Karpas-422 (cell line): Measurements from ENCODE around the gene IL15RA. TPM values are rescaled to one million over a fixed set of nuclear protein-coding genes. Genes with fewer than 3 reads are reported as not detected.
"Not testable (repeated sequence)": the region's sequence is repeated elsewhere in the genome, so short reads cannot be mapped to it uniquely, and the experiment has no call there.

ENCODE experiments used
- DNase-seq: peaks from one replicate; pipeline ENCODE4 v3.0.0-alpha.2; 2015
- H2AFZ ChIP-seq: fragments of 200-600 bp; sonication (generic); 2 replicates; pipeline ENCODE4 v1.6.1; 2014; ENCODE audit warnings: antibody characterized with exemption, low read length, mixed read lengths
- H3K27ac ChIP-seq: fragments of 200-600 bp; sonication (generic); 2 replicates; pipeline ENCODE4 v1.5.1; 2014; ENCODE audit warnings: mild to moderate bottlenecking, low read length, moderate library complexity
- H3K27me3 ChIP-seq: fragments of 200-600 bp; sonication (generic); 2 replicates; pipeline ENCODE4 v1.6.1; 2014; ENCODE audit warnings: low read length, mixed read lengths
- H3K36me3 ChIP-seq: fragments of 200-600 bp; sonication (generic); 2 replicates; pipeline ENCODE4 v1.6.1; 2014; ENCODE audit warnings: low read length, mixed read lengths; ENCODE audit not compliant: insufficient read depth
- H3K4me1 ChIP-seq: fragments of 200-600 bp; sonication (generic); 2 replicates; pipeline ENCODE4 v1.6.1; 2014; ENCODE audit warnings: mild to moderate bottlenecking, low read length, mixed read lengths
- H3K4me2 ChIP-seq: fragments of 200-600 bp; sonication (generic); 2 replicates; pipeline ENCODE4 v1.6.1; 2014; ENCODE audit warnings: low read length, low read depth, mild to moderate bottlenecking; ENCODE audit not compliant: poor library complexity, severe bottlenecking
- H3K4me3 ChIP-seq: fragments of 200-600 bp; sonication (generic); 2 replicates; pipeline ENCODE4 v1.5.1; 2014; ENCODE audit warnings: mild to moderate bottlenecking, antibody characterized with exemption, low read length, mixed read lengths
- H3K79me2 ChIP-seq: fragments of 200-600 bp; sonication (generic); 2 replicates; pipeline ENCODE4 v1.6.1; 2014; ENCODE audit warnings: mild to moderate bottlenecking, low read length, mixed read lengths
- H3K9ac ChIP-seq: fragments of 200-600 bp; sonication (generic); 2 replicates; pipeline ENCODE4 v1.6.0; 2014; ENCODE audit warnings: low read length
- H3K9me2 ChIP-seq: fragments of 200-600 bp; sonication (generic), shearing (Covaris generic); replicated peaks from 2 replicates; pipeline ENCODE4 v1.6.0; 2014; ENCODE audit warnings: mild to moderate bottlenecking, low read length, moderate library complexity; ENCODE audit not compliant: insufficient read depth
- H3K9me3 ChIP-seq: fragments of 300-700, 200-600 bp; sonication (generic); 2 replicates; pipeline ENCODE4 v1.6.1; 2014; ENCODE audit warnings: low read length, mixed read lengths
- H4K20me1 ChIP-seq: fragments of 200-600 bp; sonication (generic); 2 replicates; pipeline ENCODE4 v1.6.1; 2014; ENCODE audit warnings: mild to moderate bottlenecking, antibody characterized with exemption, low read length, low read depth; ENCODE audit not compliant: insufficient read depth
- total RNA-seq: library from RNA; depleted of rRNA; stranded (reverse); fragments of >200 nt; shearing (Covaris generic); gene quantifications from 2 replicates; pipeline ENCODE4 v1.2.3, GENCODE V29; 2014; ENCODE audit warnings: low replicate concordance

IL15RA gene
- total RNA-seq, 1 experiment from 2014 or later: not detected

DNA sequence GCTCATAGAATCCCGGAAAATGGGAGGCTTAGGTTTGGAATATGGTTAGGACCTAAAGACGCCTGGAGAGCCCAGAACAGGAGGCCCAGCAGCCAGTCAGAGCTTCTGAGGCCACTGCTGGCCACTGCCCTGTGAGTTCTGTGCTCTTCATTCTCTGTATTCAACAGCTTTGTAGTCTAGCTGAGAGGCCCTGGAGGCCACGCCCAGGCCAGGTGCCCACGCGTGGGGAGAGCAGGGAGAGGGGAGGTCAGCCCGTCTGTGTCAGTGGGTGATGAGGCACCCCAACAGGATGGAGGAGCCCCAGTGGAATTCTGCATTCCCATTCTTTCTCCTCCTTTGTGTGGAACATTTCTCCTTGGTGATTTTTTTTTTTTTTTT is 29.1 kb downstream of the IL15RA start:
- no peak overlapping the region for H3K9ac ChIP-seq
- H3K9me2 ChIP-seq: no peaks in the 10 kb centered on the region
- no peak for DNase-seq
- no peak overlapping the region for H2AFZ ChIP-seq
- no peaks in the 10 kb centered on the region for H3K4me1 ChIP-seq
- no peaks in the 10 kb centered on the region for H3K9me3 ChIP-seq
- H3K36me3 ChIP-seq: no peaks in the 10 kb centered on the region
- no peaks in the 10 kb centered on the region for H3K27me3 ChIP-seq
- no peaks in the 10 kb centered on the region for H4K20me1 ChIP-seq
- no peak overlapping the region for H3K4me2 ChIP-seq
- H3K4me3 ChIP-seq: no peak overlapping the region
- no peak overlapping the region for H3K27ac ChIP-seq
- H3K79me2 ChIP-seq: no peaks in the 10 kb centered on the region

DNA sequence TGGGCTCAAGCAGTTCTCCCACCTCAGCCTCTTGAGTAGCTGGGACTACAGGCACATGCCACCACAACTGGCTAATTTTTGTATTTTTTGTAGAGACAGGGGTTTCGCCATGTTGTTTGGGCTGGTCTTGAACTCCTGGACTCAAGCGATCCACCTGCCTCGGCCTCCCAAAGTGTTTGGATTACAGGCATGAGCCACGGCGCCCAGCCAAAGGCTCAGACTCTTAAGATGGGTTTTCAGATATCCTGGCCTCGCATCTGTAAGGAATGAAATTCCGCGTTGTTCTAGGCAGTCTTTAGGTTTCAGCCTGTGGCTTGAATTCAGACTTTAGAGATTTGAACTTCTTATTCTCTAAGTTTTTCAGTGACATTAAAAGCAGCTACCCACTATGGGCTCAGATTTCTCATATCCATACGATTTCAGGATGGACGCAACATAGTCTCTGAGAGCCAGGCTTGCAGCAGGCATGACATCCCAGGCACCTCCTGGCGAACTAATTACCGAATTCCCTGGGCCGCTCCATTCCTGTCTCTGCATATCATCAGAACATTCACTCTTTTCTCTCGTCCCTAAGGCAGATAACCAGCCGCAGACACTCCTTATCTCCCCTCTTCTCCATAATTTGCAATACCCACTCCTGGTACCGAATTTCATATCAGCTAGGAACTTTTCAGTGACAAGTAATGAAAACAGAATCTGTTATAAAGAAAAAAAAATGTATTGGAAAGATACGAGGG is 29.7 kb downstream of the IL15RA start:
- H3K9ac ChIP-seq: no peak overlapping the region
- no peaks in the 10 kb centered on the region for H4K20me1 ChIP-seq
- no peaks in the 10 kb centered on the region for H3K4me1 ChIP-seq
- H3K79me2 ChIP-seq: no peaks in the 10 kb centered on the region
- no peaks in the 10 kb centered on the region for H3K9me2 ChIP-seq
- no peak overlapping the region for H3K4me3 ChIP-seq
- no peak overlapping the region for H3K4me2 ChIP-seq
- H3K9me3 ChIP-seq: no peaks in the 10 kb centered on the region
- H2AFZ ChIP-seq: no peak overlapping the region
- no peak for DNase-seq
- H3K27me3 ChIP-seq: no peaks in the 10 kb centered on the region
- no peaks in the 10 kb centered on the region for H3K36me3 ChIP-seq
- H3K27ac ChIP-seq: no peak overlapping the region

DNA sequence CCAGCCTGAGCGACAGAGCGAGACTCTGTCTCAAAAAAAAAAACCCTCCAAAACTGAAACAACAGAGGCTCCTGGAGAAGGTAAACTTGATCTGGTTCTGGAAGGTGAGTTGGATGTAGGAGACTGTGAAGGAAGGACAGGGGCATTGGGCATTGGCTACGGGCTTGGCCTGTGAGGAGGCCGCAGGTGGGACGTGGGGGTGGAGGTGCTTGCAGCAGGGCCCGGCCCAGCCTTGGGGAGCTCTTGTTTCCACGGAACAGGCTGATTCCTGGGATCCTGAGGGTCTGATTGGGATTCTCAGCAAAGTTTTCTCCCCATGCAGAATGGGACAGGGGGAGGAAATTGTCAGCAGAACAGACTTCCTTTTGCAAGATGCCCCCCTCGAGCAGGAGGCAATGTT is 30.6 kb downstream of the IL15RA start:
- Histone ChIP-seq H3K36me3 (no peaks in the 10 kb centered on the region), H3K9ac (no peak overlapping the region), H3K27me3 (no peaks in the 10 kb centered on the region), H3K4me1 (no peaks in the 10 kb centered on the region), H2AFZ (no peak overlapping the region), H3K4me2 (no peak overlapping the region), H3K9me3 (no peaks in the 10 kb centered on the region), H3K9me2 (no peaks in the 10 kb centered on the region), H3K79me2 (no peaks in the 10 kb centered on the region), H3K4me3 (no peak overlapping the region), H4K20me1 (no peaks in the 10 kb centered on the region), H3K27ac (no peak overlapping the region)
- DNase-seq: no peak

DNA sequence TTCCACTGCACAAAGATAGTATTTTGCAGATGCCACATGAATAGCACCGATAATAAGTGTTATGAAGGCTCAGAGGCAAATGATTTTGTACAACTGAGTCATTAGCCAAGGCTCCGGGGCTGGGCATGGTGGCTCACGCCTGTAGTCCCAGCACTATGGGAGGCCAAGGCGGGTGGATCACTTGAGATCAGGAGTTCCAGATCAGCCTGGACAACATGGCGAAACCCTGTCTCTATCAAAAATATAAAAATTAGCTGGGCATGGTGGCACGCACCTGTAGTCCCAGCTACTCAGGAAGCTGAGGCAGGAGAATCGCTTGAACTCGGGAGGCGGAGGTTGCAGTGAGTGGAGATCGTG is 30.9 kb downstream of the IL15RA start:
- H3K27ac ChIP-seq, DNase-seq, H3K4me1 ChIP-seq, H3K4me2 ChIP-seq, H3K36me3 ChIP-seq, H3K9me2 ChIP-seq, H4K20me1 ChIP-seq, H3K9ac ChIP-seq, H3K27me3 ChIP-seq, H3K79me2 ChIP-seq, H2AFZ ChIP-seq, H3K9me3 ChIP-seq, H3K4me3 ChIP-seq: not testable (repeated sequence)

DNA sequence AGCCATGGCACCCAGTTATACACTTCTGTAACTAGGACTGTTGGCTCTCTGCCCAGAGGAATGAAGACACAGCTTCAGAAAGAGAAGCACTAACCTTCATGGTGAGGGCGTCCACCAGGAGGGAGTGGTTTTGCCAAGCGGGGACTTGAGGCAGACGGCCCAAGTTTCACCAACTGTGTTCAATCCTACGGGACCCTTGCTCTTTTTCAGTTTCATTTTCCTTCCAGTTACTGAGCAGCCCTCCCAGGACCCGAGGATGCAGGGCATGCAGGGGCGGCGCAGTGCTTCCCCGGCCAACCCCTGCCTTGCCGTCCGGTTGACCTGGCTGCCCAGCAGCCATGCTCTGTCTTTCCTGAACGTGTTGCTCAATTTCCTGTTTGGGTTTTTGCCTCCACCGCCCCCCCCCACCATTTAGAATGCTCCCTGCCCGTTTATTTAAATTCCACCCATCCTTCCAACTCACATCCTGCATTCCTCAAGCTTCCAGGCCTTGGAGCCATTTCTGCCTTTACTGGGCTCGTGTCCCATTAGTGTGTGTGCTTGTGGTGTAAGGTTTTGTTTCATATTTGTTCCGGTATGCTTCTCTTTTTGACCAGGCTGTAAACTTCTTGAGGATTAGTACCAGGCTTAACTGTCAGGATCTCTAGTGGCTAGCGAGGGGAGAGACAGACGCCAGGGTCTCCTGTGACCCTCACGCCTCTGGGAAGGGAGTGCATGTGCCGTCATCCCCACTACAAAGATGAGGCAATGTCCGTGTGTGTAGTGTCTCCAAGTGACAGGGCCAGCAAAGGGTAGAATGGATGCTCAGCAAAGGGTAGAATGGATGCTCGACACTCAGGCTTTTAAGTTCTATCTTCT is 31.6 kb downstream of the IL15RA start:
- no peaks in the 10 kb centered on the region for H3K79me2 ChIP-seq
- DNase-seq: no peak
- no peak overlapping the region for H3K9ac ChIP-seq
- no peak overlapping the region for H3K4me3 ChIP-seq
- H3K27me3 ChIP-seq: no peaks in the 10 kb centered on the region
- no peak overlapping the region for H2AFZ ChIP-seq
- no peaks in the 10 kb centered on the region for H4K20me1 ChIP-seq
- no peaks in the 10 kb centered on the region for H3K9me3 ChIP-seq
- no peak overlapping the region for H3K4me2 ChIP-seq
- no peaks in the 10 kb centered on the region for H3K36me3 ChIP-seq
- no peaks in the 10 kb centered on the region for H3K4me1 ChIP-seq
- no peaks in the 10 kb centered on the region for H3K9me2 ChIP-seq
- no peak overlapping the region for H3K27ac ChIP-seq

DNA sequence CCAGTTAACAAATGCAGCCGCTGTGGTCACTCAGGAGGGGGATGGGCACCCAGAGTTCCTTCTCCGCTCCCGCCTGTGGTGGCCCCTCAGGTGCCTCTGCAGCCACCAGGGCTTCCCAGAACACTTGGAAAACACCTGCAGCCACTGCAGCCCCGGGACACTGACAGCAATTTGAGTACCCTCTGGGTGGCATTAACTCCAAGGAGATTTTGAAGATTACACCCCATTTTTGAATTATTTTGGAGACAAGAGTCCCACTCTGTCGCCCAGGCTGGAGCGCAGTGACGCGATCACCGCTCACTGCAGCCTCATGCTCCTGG is 32.2 kb downstream of the IL15RA start:
- Histone ChIP-seq H3K4me1 (no peaks in the 10 kb centered on the region), H3K9me3 (no peaks in the 10 kb centered on the region), H3K9me2 (no peaks in the 10 kb centered on the region), H3K4me2 (no peak overlapping the region), H3K27ac (no peak overlapping the region), H3K27me3 (no peaks in the 10 kb centered on the region), H2AFZ (no peak overlapping the region), H3K36me3 (no peaks in the 10 kb centered on the region), H3K4me3 (no peak overlapping the region), H4K20me1 (no peaks in the 10 kb centered on the region), H3K9ac (no peak overlapping the region), H3K79me2 (no peaks in the 10 kb centered on the region)
- DNase-seq: no peak

DNA sequence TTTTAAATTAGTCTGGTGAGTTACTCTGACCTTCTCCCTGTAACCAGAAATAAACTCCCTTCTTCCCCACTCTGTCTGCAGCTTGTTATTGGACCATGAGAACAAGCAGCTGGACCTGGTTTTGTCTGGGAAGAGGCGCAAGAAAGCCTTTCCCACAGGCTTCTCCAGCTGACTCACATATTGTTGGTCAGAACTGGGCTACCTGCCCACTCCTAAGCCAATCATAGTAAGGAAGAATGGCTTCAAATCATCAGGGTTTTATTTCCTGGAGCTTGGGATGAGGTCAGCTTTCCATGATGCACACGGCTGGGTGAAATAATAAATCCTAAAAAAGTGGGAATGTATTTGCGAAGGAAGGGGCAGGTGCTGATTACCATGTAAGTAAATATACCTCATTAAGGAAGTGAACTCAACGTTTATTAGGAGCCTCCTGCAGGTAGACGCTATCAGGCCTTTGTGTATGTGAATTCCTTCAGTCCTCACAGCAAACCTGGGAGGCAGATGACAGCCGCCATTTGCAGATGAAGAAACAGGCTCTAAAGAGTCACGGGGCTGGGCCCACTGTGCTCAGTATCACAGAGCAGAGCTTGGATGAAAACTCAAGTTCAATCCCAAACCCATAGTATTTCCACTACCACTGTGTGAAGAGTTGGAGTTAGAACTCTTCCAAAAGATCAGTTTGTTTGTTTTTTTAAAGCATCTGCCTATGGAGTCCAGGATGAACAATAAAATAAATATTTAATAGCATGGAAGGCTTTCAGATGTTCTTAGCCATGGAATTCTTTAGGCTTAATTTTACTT is 32.8 kb downstream of the IL15RA start:
- H3K9ac ChIP-seq: no peak overlapping the region
- no peak overlapping the region for H3K4me3 ChIP-seq
- H3K4me1 ChIP-seq: no peaks in the 10 kb centered on the region
- H2AFZ ChIP-seq: no peak overlapping the region
- H4K20me1 ChIP-seq: no peaks in the 10 kb centered on the region
- H3K36me3 ChIP-seq: no peaks in the 10 kb centered on the region
- no peaks in the 10 kb centered on the region for H3K9me3 ChIP-seq
- no peaks in the 10 kb centered on the region for H3K79me2 ChIP-seq
- H3K9me2 ChIP-seq: no peaks in the 10 kb centered on the region
- H3K27ac ChIP-seq: no peak overlapping the region
- H3K4me2 ChIP-seq: no peak overlapping the region
- no peaks in the 10 kb centered on the region for H3K27me3 ChIP-seq
- no peak for DNase-seq

DNA sequence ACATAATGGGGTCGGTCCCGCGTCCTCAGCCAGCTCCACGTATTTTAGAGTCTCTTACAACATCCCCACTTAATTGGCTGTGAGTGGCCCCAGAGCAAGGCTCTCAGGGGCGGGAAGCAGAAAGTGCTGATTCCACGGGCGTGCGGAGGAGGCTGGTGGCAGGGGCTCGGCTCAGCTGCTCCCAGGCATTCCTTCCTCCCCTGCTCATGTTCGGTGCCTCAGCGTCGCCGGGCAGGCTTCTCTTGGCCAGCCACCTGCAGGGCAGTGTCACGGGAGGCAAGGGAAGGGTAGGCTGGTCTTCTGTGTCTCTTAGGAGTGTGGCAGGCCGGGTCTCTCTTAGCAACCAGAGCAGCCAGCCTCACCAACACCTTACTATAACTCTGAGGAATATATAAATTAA is 33.8 kb downstream of the IL15RA start:
- no peak overlapping the region for H3K4me3 ChIP-seq
- H3K4me2 ChIP-seq: no peak overlapping the region
- no peaks in the 10 kb centered on the region for H3K4me1 ChIP-seq
- no peaks in the 10 kb centered on the region for H3K9me3 ChIP-seq
- H3K9me2 ChIP-seq: no peaks in the 10 kb centered on the region
- DNase-seq: no peak
- no peaks in the 10 kb centered on the region for H3K36me3 ChIP-seq
- H3K79me2 ChIP-seq: no peaks in the 10 kb centered on the region
- no peaks in the 10 kb centered on the region for H3K27me3 ChIP-seq
- H3K9ac ChIP-seq: no peak overlapping the region
- no peak overlapping the region for H3K27ac ChIP-seq
- no peaks in the 10 kb centered on the region for H4K20me1 ChIP-seq
- H2AFZ ChIP-seq: no peak overlapping the region
